Smooth muscle cell (in vitro differentiated cells): ENCODE results near the gene ZMIZ1. TPM values are rescaled to one million over a fixed set of nuclear protein-coding genes. Genes with fewer than 3 reads are reported as not detected.
A peak's percentile ranks its signal among the peaks of the same experiment; 100 is the strongest.

Source experiments
- DNase-seq: peaks from one replicate; lab custom pipeline; 2025; ENCODE audit not compliant: unreplicated experiment; lab: John Stamatoyannopoulos, UW
- H2AFZ ChIP-seq: fragments of 200-600 bp; sonication (generic); 2 replicates; pipeline ENCODE4 v1.6.0; 2016; ENCODE audit warnings: antibody characterized with exemption, low read depth, mild to moderate bottlenecking
- H3F3A ChIP-seq: fragments of 200-600 bp; sonication (generic); 2 replicates; pipeline ENCODE4 v1.6.0; 2017; ENCODE audit warnings: antibody characterized with exemption, low read depth
- H3K27ac ChIP-seq: fragments of 200-600 bp; sonication (generic); 2 replicates; pipeline ENCODE4 v1.5.1; 2016; ENCODE audit warnings: low read depth, mild to moderate bottlenecking
- H3K27me3 ChIP-seq: fragments of 200-600 bp; sonication (generic); 2 replicates; pipeline ENCODE4 v1.6.1; 2016; ENCODE audit warnings: low read depth, mild to moderate bottlenecking
- H3K36me3 ChIP-seq: fragments of 200-600 bp; sonication (generic); 2 replicates; pipeline ENCODE4 v1.5.1; 2016; ENCODE audit warnings: low read depth
- H3K4me1 ChIP-seq: fragments of 200-600 bp; sonication (generic); 2 replicates; pipeline ENCODE4 v1.5.1; 2016; ENCODE audit warnings: low read depth
- H3K4me2 ChIP-seq: fragments of 200-600 bp; sonication (generic); 2 replicates; pipeline ENCODE4 v1.6.0; 2016; ENCODE audit warnings: mild to moderate bottlenecking
- H3K4me3 ChIP-seq: fragments of 200-600 bp; sonication (generic); 2 replicates; pipeline ENCODE4 v1.5.1; 2016; ENCODE audit warnings: mild to moderate bottlenecking
- H3K79me2 ChIP-seq: fragments of 200-600 bp; sonication (generic); 2 replicates; pipeline ENCODE4 v1.6.0; 2016; ENCODE audit warnings: low read depth, mild to moderate bottlenecking
- H3K9ac ChIP-seq: fragments of 200-600 bp; sonication (generic); 2 replicates; pipeline ENCODE4 v1.6.0; 2016; ENCODE audit warnings: low read depth
- H3K9me3 ChIP-seq: fragments of 200-600 bp; sonication (generic); replicated peaks from 2 replicates; pipeline ENCODE4 v1.5.1; 2016; ENCODE audit warnings: low read depth
- H4K20me1 ChIP-seq: fragments of 200-600 bp; sonication (generic); 2 replicates; pipeline ENCODE4 v1.6.0; 2016; ENCODE audit warnings: low read depth
- WGBS: methylation state at CpG from one replicate; pipeline ENCODE4 v1.1.7; 2016; ENCODE audit warnings: low lambda C conversion rate; 5-methylcytosine and 5-hydroxymethylcytosine counted together
- polyA plus RNA-seq: library from polyadenylated mRNA; unstranded; fragments of >200 nt; fragmentation: Nextera tagmentation; extraction: Ambion mirVana; gene quantifications from 2 replicates; pipeline ENCODE4 v1.2.1, GENCODE V29; 2016
- total RNA-seq: library from RNA; depleted of rRNA; stranded (reverse); fragments of >200 nt; gene quantifications from 2 replicates; pipeline ENCODE4 v1.2.3, GENCODE V29; 2014
- TF ChIP-seq, protein P1 (sequence below): fragments of 200-600 bp; sonication (generic); IDR thresholded peaks from 2 replicates; pipeline ENCODE4 v1.5.1; 2017; ENCODE audit warnings: borderline replicate concordance, mild to moderate bottlenecking, antibody characterized with exemption; ENCODE audit not compliant: insufficient read depth, poor library complexity, severe bottlenecking

ZMIZ1 gene
- total and polyA plus RNA-seq, 2 experiments from 2014 or later, result 24.2 to 31.3 TPM

DNA sequence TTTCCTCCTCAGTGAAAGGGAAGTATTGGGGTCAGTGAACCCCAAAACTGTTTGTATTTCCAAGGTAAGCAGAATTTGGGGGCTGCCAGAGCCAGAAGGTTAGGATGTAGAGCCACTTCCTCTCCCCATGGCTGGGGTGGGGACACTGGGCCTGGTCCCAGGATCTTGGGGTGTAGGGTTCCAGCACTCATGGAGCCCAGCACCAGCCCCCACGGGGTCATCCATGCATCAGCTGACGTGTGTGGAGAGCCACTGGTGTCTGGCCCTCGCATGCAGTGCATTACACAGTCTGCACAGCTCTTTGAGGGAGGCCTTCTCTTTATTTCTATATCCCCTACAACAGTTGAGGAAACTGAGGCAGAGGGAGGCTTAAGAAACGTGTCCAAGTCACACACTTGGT, 91.4 kb downstream of the ZMIZ1 start:
- Histone ChIP-seq H3K79me2 (peaks cover 53% of the 10 kb centered on the region), H3F3A (peaks cover 6% of the 10 kb centered on the region), H3K36me3 (no peaks in the 10 kb centered on the region), H3K4me3 (no peak overlapping the region), H3K27ac (peak overlapping the region; percentile 89), H3K4me2 (peak overlapping the region; percentile 6), H2AFZ (no peak overlapping the region), H3K9me3 (no peaks in the 10 kb centered on the region), H3K4me1 (peaks cover 38% of the 10 kb centered on the region), H3K9ac (no peak overlapping the region), H4K20me1 (peaks cover 83% of the 10 kb centered on the region), H3K27me3 (no peaks in the 10 kb centered on the region)
- TF ChIP-seq, protein P1, sequence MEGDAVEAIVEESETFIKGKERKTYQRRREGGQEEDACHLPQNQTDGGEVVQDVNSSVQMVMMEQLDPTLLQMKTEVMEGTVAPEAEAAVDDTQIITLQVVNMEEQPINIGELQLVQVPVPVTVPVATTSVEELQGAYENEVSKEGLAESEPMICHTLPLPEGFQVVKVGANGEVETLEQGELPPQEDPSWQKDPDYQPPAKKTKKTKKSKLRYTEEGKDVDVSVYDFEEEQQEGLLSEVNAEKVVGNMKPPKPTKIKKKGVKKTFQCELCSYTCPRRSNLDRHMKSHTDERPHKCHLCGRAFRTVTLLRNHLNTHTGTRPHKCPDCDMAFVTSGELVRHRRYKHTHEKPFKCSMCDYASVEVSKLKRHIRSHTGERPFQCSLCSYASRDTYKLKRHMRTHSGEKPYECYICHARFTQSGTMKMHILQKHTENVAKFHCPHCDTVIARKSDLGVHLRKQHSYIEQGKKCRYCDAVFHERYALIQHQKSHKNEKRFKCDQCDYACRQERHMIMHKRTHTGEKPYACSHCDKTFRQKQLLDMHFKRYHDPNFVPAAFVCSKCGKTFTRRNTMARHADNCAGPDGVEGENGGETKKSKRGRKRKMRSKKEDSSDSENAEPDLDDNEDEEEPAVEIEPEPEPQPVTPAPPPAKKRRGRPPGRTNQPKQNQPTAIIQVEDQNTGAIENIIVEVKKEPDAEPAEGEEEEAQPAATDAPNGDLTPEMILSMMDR, result no peak
- WGBS, result 82% methylated on average over 4 of the region's 4 CpGs
- no peak for DNase-seq

DNA sequence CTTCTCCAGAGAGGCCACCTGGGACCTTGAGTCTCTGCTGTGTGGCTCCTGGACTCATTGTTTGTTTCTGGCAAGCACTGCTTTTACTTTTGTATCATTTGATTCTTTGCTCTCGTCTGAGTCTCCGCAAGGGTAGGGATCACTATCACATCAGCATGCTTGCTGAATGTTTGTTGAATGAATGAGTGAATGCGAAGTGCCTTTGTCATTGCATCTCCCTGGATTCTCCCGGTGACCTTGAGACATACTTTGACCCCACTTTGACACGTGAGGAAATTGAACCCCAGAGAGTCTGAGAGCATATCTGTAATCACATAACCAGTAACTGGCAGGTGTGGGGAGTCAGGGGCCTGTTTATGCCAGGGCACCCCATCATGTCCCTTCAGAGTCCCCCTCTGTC, 92.8 kb downstream of the ZMIZ1 start:
- TF ChIP-seq, protein P1, result no peak
- Histone ChIP-seq H3K9ac (no peak overlapping the region), H3K79me2 (peaks cover 39% of the 10 kb centered on the region)

DNA sequence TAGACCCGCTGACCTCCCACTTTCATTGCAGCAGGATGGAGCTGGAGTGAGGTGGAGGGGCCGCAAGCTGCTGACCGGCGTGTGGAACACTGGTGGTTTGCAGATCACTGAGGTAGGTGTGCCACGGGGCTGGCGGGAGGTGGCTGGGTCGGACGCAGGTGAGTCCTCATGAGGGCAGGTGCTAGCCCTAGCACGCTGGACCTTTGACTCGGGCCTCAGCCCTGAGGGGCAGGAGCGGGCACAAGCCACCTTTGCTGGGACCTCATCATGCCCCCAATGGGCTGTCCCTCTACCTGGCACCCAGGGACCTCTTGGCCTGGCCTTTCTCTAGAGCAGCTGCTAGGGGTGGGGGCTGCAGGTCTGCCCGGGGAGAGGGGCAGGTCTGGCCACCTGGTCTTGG, 93.3 kb downstream of the ZMIZ1 start:
- no peaks in the 10 kb centered on the region for H3K9me3 ChIP-seq
- H3K4me2 ChIP-seq, result no peak overlapping the region
- DNase-seq, result no peak
- no peaks in the 10 kb centered on the region for H3K27me3 ChIP-seq
- H3K9ac ChIP-seq, result no peak overlapping the region
- H3K27ac ChIP-seq, result no peak overlapping the region
- H3K36me3 ChIP-seq, result no peaks in the 10 kb centered on the region
- peaks cover 29% of the 10 kb centered on the region for H3K4me1 ChIP-seq
- no peak overlapping the region for H2AFZ ChIP-seq
- peaks cover 6% of the 10 kb centered on the region for H3F3A ChIP-seq
- peaks cover 39% of the 10 kb centered on the region for H3K79me2 ChIP-seq
- TF ChIP-seq, protein P1, result no peak
- peaks cover 99% of the 10 kb centered on the region for H4K20me1 ChIP-seq
- 98% methylated on average over 12 of the region's 12 CpGs for WGBS
- no peak overlapping the region for H3K4me3 ChIP-seq

More for the DNA sequence above, 92.8 kb downstream of the ZMIZ1 start:
- H3K9me3 ChIP-seq, result no peaks in the 10 kb centered on the region
- no peak overlapping the region for H3K4me3 ChIP-seq
- WGBS, result 76% methylated on average over 5 of the region's 5 CpGs
- no peak overlapping the region for H3K4me2 ChIP-seq
- no peak overlapping the region for H2AFZ ChIP-seq
- DNase-seq, result no peak
- no peaks in the 10 kb centered on the region for H3K36me3 ChIP-seq
- H3K27ac ChIP-seq, result no peak overlapping the region
- peaks cover 6% of the 10 kb centered on the region for H3F3A ChIP-seq
- H3K27me3 ChIP-seq, result no peaks in the 10 kb centered on the region
- H3K4me1 ChIP-seq, result peaks cover 34% of the 10 kb centered on the region
- peaks cover 97% of the 10 kb centered on the region for H4K20me1 ChIP-seq
